Epithelial cell of prostate (primary cell): Measurements from ENCODE around the gene SFN.
"Not testable (repeated sequence)": the region's sequence is repeated elsewhere in the genome, so short reads cannot be mapped to it uniquely, and the experiment has no call there.

ENCODE experiments used
- DNase-seq: peaks from one replicate; pipeline ENCODE4 v3.0.0-alpha.2; 2011; ENCODE audit warnings: low read depth, low spot score
- H3K27ac ChIP-seq: fragments of 450-650 bp; 2 replicates; pipeline ENCODE4 v1.5.1; 2017; ENCODE audit warnings: mild to moderate bottlenecking

SFN gene

DNA sequence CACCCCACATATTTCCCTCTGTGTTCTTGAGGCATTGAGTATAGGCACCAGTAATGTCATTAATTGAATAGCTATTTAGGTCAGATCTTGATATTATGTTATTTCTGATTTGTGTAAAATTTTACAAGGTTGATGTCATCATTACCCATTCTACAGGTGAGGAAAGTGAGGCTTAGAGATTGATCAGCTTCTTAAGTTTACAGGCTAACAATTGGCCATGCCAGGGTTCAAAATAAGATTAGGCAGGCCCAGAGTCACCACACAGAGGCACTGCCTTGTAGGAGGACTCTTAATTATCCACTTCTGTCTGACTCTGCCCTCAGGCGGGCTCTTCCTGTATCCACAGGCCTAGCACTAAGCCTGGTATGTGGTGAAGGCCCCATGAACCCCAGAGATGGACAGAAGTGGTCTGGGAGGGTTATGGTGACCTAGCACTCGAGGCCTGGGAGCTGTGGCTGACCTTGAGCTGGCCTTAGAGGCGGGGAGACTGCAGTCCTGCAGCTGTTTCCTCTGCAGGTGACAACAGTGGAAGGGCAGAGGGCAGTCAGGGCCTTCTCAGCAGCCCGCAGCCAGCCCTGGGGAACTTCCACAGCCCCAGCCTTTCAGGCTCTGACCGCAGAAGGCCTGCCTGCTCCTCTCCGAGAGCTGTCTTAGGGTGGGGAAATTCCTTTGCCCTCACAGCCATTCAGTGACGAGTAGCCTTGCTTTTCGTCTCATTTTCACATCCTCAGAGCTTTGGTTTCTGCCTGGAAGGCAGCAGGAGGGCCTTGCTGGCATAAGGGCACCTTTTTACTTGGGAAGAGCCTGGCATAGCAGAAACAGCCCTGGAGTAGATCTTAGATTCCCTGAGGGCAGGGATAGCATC is 24.2 kb upstream of the SFN start:
- no peak overlapping the region for H3K27ac ChIP-seq
- no peak for DNase-seq

DNA sequence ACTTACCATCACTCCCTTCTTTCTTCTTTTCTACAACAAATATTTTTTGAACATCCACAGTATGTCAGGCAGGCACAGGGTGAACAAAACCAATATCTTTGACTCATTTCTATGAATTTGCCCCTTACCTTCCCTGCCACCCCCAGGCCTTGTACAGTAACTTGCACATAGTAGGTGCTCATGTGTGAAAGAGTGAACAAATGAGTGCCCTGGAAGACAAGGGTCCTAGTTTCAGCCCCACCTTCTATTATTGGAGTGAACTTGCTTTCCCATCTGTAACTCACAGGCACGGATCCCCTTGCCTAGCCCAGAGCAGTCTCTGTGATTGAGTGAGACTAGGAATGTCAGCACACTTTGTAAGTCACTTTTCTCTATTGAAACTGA is 23.6 kb upstream of the SFN start:
- no peak overlapping the region for H3K27ac ChIP-seq

DNA sequence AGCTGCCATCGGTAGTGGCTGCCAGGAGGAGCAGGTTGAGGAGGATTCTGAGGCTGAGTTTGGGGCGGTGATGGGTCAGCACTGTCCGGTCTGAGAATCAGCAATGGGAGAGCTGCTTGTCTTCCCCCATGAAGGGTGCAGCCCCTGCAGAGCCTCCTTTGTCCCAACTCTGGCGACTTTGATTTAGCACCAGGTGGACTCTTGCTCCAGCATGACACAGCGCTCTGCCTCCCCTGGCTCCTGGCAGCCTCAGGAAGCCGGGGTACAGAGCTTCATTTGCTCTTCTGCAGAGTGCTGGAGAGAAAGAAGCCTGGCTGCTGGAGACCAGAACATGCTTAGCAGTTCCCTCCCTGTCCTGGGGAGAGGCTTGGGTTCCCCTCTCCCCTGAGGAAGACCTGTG is 23.2 kb upstream of the SFN start:
- no peak overlapping the region for H3K27ac ChIP-seq
- DNase-seq: no peak

More for the DNA sequence above, 23.6 kb upstream of the SFN start:
- DNase-seq: no peak

DNA sequence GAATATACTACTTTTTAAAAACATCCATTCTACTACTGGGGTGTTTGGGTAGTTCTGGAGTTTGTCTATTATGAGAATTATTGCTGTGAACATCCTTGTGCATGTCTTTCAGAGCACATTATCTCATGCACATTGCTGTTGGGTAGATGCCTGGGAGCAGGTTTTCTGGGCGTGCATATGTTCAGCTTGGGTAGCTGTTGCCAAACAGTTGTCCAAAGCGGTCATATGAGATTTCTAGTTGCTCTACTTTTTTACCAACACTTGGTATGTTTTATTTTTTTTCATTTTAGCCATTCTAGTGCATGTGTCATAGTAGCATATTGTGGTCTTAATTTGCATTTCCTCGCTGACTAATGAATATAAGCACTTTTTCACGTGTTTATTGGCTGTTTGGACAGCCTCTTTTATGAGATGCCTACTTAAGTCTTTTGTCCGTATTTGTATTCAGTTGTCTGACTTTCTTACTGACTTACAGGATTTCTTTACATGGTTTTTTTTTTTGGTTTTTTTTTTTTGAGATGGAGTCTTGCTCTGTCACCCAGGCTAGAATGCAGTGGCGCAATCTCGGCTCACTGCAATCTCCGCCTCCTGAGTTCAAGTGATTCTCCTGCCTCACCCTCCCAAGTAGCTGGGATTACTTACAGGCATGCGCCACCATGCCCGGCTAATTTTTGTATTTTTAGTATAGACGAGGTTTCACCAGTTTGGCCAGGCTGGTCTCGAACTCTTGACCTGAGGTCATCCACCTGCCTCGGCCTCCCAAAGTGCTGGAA is 18.3 kb upstream of the SFN start:
- DNase-seq: no peak

DNA sequence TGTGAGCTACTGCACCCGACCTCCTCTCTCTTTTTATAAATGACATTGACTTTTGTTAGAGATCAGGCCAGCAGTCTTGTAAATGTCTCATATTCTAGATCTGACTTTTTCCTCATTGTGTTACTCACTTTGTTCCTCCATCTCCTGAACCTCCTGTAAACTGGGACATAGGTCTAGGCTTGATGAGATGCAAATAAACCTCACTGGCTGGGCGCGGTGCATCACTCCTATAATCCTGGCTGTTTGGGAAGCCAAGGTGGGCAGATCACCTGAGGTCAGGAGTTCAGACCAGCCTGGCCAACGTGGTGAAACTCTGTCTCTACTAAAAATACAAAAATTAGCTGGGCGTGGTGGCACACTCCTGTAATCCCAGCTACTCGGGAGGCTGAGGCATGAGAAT is 15.1 kb upstream of the SFN start:
- not testable (repeated sequence) for DNase-seq
- peak overlapping the region; percentile 99 for H3K27ac ChIP-seq

More for the DNA sequence above, 18.3 kb upstream of the SFN start:
- no peak overlapping the region for H3K27ac ChIP-seq

DNA sequence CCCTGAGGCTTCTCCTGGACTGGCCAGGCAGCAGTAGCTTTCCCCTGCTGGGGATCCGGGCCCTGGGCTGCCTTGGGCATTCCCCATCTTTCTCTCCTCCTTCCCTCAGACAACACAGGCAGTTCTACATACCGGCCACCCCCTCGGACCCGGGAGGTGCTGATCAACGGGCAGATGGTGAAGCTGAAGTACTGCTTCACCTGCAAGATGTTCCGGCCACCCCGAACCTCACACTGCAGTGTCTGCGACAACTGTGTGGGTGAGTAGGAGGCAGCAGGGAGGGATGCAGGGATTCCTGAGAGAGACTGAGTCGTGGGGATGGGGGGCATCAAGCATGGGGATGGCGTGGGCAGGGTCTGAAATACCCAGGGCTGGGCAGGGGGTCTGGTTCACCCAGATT is 14.4 kb upstream of the SFN start:
- peak overlapping the region; percentile 99 for H3K27ac ChIP-seq
- no peak for DNase-seq

DNA sequence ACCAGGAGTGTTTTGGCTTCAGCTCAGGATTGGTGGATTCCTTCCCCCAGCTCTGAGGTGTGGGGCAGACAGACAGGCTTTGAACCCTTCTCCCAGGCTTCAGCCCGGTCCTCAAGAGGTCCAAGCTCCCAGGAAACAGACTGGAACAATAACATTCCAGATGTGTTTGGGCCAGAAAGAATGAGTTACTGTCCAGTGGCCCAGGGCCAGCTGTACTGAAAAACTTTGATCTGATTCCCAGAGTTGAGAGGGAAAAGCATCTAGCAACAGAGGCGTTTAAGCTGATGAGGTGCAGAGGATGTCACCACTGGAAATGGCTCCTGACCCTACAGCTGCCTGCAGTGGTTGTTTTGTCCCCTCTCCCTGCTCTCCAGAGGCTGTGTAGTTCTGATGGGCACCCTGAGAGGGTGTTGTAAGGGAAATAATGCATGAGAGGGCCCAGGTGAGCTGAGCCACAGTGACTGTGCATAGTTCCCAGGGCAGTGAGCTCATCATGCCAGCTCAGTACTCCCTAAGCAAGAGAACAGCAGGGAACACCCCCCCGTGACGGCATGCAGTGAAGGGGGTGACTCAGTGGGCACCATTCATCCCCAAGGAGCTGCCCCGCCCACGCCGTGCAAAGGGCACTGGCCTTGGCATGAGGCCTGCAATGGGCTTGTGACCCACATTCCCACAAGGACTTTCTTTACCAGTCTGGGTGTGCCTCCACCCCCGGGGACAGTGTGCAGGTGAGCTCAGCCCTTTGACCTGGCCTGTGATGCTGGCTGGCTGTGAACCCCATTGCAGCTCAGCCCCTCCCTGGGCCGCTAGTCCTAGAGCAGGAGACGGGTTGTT is 13.8 kb upstream of the SFN start:
- peak overlapping the region; percentile 99 for H3K27ac ChIP-seq
- peak; percentile 97 for DNase-seq

DNA sequence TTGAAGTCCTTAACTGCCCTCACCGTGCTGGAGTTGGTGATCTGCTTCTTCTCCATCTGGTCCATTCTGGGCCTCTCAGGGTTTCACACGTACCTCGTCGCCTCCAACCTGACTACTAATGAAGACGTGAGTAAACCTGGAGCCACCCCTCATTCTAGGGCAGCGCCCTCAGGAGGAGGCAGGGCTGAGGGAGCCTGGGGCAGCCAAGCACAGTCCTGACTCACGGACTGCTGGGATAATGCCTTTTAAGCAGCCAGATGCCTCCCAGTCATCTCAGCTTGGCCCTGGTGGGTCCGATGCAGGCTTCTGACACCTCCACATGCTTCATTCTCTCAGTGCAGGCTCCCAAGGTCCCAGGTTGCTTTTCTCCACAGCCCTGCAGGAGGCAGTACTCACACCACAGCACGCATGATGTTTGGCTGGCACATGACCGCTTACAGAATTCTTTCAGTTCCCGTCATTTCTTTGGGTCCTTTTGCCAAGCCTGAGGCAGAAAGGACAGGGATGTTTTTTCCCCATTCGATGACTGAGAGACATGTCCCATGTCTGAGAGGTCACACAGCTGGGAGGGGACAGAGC is 11.8 kb upstream of the SFN start:
- peak overlapping the region; percentile 99 for H3K27ac ChIP-seq
- no peak for DNase-seq

DNA sequence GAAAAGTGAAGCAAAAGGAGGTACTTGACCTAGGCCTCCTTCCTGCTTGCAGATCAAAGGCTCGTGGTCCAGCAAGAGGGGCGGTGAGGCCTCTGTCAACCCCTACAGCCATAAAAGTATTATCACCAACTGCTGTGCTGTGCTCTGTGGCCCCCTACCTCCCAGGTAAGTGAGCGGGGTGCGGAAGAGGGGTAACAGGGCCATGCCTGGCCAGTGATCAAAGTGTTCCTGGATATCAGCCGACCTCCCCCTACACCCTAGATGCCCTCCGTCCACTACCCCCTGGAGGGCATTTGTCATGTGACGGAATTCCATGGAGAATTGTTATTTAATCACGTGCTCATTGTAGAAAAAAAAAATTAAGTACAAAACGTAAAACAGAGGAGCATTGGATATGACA is 10.2 kb upstream of the SFN start:
- DNase-seq: no peak
- peak overlapping the region; percentile 99 for H3K27ac ChIP-seq

DNA sequence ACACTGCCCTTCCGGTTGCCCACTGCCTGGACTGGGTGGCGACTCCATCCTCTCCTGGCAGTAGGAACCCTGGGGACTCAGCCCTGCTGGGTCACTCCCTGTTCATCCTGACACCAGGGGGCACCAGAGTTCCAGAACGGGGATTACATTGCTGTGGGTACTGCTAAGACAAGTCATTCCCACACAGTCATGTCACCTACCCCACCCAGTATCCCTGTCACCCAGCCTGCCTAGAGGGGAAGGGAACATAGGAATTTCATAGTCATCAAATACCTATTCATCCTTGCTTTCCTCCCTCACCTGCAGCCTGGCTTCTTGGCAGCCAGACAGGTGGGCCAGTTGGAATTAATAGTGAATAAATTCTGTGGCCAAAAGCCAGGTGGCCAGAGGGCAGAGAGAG is 9.8 kb upstream of the SFN start:
- DNase-seq: peak; percentile 87
- peak overlapping the region; percentile 99 for H3K27ac ChIP-seq

DNA sequence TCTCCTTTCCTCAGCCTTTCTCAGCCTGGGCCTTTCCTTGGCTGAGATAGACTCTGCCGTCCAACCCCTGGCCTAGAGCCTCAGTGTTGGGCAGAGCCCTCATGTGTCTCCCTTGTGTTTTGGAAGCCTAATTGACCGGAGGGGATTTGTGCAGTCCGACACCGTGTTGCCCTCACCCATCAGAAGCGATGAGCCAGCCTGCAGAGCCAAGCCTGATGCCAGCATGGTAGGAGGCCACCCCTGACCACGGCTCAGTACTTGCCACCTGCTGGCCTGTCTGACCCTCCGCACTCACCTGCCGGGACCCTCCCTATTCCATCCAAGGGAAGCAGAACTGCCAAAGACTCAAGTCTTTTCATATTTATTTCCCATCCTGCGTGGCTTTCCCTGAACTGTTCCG is 9.3 kb upstream of the SFN start:
- peak overlapping the region; percentile 99 for H3K27ac ChIP-seq
- no peak for DNase-seq

DNA sequence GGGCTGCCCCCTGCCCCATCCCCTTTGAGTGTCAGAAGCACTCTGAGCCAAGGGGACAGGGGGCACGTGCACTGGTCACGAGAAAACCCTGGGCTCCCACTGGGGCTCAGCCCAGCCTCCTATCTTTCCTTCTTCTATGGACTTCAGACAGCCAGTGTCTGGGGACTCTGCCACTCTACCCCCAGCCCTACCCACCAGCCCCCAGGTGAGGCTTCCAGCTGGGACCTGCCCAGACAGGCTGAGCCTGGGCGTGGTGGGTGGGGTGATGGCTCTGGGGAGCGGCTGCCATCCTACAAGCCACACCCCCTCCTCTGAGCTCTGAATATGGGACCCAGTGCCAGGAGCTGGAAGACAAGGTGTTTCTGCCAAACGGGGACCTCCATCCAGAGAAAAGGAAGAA is 8.0 kb upstream of the SFN start:
- no peak for DNase-seq
- peak overlapping the region; percentile 99 for H3K27ac ChIP-seq

DNA sequence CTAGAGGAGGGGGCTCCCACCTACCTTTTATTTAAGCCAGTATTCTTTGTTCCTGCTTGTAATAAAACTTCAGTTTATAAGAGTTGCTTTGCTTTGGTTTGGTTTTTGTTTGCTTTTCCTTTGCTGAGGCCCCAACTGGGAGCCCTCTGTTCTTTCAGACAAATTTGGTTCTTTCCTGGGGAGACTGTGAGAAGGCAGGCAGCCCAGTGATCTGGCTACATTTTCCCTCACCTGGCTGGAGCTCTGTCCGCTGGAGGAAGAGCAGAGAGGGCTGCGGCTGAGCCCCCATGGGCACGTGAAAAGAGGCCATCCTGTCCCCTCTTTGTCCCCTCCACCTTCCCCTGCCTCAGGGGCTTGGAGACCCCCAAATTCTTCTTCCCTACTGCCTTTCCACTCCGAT is 7.3 kb upstream of the SFN start:
- DNase-seq: no peak
- H3K27ac ChIP-seq: peak overlapping the region; percentile 99

DNA sequence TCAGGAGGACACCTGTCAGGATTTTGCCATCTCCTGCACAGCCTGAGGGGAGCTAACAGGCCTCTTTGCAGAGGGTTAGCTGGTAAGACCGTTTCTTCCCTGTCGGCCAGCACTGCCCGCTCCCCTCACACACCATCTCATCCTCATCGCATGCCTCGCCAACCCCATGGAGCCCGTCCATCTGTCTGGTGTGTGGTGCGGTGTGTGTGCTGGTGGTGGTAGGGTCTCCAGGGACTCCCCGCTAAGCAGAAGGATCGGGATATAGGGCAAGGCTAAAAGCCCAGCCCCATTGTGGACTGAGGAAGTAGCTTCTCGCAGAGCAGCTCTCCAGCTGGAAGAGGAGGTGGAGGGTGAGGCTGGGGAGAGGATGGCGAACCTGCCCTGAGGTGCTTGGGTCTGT is 6.8 kb upstream of the SFN start:
- no peak for DNase-seq
- H3K27ac ChIP-seq: peak overlapping the region; percentile 99

DNA sequence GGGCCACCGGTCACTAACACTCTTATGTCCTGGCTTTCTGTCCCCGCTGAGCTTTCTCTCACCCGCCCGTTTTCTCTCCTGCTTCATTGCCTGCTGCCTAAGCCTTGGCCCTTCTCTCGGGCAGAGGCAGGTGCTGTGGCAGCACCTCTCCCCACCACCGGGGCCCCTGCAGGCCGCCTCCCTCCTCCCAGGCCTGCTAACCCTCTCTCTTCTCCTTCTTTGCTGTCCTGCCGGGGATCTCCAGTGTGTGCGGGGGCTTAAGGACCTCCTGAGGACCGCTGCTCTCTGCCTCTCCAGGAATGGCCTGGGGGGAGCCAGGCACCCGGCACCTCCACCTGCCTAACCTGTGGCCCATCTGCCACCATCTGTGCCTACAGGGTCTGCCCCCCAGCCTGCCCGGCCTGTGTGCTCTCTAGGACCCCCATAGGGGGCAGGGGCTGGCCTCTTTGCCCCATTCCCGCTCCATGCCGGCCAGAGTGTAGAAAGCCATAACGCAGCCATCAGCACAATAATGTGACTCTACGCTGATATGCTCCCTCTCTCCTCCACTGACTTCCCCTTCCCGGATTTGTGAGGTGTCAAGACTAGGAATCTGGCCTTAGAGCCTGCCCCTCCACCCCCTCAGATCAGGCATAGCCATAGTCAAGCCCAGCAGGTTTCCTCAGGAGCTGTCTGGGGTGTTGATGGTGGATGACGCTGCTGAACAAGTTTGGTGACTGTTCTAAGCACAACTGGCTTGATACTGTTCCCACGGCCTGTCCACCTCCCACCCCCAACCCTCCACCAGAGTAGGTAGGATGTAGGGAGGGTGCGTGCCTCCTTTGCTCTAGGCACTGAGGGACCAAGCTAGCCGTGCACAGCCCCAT is 6.1 kb upstream of the SFN start:
- peak; percentile 83 for DNase-seq
- H3K27ac ChIP-seq: peak overlapping the region; percentile 99

DNA sequence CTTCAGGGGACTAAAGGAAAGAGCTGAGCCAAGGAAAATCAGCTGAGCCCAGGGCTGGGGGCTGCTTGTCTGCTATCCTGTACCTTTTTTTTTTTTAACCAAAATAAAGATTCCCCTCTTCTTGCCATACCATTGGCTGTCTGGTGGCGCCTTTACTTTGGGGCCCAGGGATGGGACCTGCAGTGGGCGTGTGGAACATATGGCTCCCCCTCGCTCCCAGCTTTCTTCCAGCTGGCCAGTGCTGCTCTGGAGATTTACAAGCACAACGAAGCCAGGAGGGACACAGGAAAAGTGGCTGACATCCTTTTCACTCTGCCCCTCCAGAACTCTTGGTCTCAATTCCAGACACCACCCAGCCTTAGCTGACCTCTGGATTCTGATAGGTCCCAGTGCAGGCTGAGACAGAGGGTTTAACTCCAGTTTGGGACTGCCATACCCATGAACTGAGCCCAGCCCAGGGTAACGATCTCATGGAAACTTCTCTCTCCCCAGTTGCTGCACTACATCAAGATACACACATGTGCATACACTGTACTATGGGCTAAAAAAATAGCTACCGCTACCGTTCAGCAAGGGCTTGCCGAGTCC is 5.4 kb upstream of the SFN start:
- H3K27ac ChIP-seq: peak overlapping the region; percentile 99
- no peak for DNase-seq

DNA sequence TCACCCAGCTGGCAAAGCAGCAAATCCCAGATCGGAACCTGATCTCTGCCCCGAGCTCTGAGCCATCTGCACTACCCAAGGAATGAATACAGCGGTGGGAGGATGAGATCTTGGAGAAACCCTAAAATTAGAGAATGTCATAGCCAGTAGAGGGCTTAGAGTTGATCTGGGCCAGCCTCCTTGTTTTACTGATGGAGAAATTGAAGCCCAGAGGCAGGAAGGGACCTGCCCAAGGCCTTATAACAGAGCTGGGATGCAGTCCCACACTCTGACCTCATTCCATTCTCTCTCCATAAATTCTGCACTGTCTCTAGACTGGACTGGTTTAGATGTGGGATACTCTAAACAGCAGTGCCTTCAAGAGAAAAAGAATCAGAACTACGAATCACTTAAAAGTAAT is 4.8 kb upstream of the SFN start:
- no peak for DNase-seq
- peak overlapping the region; percentile 99 for H3K27ac ChIP-seq

DNA sequence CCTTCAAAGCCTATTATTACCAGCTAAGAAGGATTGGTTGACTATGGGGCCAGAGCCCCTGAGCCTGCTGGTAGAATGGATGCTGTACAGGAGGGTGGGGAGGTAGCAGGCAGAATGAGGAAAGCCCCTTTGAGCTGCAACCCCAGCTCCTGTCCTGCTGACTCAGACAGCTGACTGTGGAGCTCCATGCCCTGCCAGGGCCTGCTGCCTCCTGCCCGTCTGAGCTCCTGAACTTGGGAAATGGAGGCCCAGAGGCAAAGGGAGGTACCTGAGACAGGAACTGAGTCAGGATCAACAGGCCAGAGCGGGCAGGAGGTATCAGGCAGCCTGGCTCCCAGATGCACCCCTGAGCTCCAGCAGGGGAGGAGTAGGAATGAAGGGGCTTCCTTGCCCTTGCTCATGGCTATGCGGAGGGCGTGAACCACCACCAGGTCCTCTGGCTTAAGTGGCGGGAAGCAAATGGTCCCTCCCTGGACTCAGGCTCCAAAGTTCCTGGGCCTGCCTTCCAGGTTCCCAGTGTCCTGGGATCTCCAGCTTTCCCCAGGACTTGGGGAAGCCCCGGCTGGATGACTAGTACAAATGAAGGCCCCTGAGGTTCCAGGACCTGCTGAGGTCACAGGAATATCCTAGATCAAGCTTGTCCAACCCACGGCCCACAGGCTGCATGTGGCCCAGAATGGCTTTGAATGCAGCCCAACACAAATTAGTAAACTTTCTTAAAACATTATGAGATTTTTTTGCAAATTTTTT is 3.9 kb upstream of the SFN start:
- H3K27ac ChIP-seq: peak overlapping the region; percentile 99
- peak; percentile 98 for DNase-seq
